Fibroblast of skin of left biceps (primary cell): ENCODE results near the gene MBTD1.

Experiments used
- DNase-seq, 2 experiments: peaks; one replicate each; pipeline ENCODE4 v3.0.0-alpha.2; 2013; ENCODE audit warnings: low read depth in 2 of 2

Gene MBTD1

DNA sequence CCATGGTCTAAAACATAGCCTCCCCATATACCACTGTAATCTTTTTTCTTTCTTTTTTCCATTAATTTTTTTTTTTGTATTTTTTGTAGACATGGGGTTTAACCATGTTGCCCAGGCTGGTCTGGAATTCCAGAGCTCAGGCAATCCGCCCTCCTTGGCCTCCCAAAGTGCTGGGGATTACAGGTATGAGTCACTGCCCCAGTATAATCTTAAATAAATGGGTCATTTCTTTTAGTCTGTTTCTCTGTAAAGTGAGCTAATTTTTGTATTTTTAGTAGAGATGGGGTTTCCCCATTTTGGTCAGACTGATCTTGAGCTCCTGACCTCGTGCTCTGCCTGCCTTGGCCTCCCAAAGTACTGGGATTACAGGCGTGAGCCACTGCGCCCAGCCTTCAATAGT, 112.2 kb downstream of the MBTD1 start:
- DNase-seq, result no peak

DNA sequence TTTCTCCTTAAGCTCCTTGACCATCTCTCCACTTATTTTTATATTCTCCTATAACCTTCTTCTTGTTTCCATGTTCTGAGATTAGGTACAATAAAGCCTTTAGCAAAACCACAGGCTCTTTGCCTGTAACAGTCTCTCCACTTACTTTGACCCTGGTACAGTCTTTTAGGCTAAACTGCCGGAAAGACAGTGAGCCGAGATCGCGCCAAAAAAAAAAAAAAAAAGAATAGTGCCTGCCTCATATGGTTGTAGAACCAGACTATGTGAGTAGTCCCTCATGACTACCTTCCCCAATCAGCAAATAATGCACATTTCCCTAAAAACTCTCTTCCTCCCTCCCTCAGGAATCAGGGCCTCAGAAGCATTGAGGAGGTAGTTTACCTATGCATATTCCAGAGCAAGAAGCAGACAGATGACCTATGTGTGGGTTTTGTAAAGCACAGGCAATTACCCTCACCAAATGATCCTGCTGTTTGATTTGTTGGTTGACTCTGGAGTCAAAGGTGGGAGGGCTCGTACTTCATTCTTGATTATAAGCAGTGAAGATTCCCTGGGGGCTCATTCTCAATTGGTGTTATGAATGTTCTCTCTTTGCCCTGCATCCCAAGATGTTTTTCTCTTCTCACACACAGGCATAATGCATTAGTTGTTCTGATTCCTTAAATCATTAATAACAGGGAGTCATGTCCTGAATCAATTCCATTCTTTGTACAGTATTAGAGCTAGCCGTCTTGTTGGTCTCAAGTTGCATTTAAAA, 115.4 kb downstream of the MBTD1 start:
- DNase-seq, result no peak

DNA sequence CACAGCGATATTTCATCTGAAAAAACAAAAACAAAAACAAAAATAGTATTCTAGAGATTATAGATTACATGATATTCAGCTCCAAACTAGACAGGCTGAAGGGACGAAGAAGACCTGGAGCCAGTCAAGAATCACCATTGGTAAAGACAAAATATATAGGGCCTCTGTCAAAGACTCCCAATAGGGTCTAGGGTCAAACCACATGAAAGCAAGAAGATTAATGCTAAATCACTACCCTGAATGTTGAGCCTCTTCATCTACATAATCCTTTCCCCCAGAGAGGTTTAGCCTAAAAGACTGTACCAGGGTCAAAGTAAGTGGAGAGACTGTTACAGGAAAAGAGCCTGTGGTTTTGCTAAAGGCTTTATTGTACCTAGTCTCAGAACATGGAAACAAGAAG, 117.3 kb downstream of the MBTD1 start:
- no peak for DNase-seq

DNA sequence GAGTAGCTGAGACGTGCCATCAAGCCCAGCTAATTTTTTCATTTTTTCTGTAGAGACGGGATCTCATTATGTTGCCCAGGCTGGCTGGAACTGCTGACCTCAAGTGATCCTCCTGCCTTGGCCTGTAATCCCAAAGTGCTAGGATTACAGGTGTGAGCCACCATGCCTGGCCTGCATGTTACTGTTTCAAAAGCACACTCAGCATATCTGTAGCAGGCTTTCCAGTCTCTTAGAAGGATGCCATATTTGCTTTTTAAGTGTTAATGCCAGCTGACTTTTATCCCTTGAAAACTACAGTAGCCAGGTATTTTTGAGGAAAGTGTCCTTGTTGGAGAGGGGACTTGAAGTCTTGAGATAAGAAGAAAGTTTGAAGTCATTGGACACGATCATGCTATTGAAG, 123.9 kb downstream of the MBTD1 start:
- DNase-seq, result no peak

DNA sequence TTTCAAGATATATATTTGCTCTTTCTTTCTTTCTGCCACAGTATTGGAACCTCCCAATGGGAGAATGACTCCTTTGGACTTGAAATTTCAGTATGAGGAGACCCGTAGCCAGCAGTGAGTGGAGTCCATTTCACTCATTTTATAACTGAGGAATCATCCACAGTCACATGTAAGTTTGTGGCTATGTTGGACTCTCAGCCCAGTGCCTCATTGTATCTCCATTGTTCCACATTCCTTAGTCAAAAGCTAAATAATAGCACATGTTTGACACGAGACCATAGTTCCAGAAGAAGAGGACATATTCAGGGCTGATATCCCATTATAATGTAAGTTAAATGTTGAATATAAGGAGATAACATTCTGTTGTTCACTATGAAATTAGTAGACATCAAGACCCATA, 126.5 kb downstream of the MBTD1 start:
- DNase-seq, result no peak

DNA sequence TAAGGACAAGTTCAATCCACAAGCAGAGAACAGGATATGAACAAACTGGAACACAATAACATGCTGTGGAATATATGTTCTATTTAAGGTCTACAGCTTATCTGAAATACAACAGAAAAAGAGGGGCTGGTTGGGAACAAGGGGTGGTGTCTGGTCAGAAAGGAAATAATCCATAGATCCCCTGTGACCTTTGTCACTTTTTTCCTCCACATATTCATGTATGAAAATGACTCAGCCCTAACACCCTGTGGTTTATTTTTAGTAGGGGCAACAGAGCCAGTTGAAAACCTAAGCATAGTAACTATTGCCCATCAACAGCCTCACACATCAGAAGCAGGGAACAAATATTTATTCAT, 126.9 kb downstream of the MBTD1 start:
- no peak for DNase-seq

DNA sequence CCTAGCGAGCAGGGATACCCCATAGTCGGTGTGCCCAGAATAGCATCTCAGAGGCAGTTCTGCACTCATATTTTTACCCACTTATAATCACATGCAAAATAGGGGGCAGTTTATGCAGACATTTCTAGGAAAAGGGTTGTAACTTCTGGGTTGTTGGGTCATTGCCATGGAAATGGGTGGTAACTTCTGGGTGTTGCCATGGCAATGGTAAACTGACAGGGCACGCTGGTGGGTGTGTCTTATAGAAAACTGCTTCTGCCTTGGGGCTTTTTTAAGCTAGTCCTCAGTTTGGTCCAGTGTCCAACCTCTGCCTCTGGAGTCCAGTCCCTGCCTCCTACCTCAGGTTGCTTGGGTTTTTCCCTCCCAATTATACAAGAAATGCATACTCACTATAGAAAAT, 131.8 kb downstream of the MBTD1 start:
- no peak for DNase-seq
